NCI-H510A treated with DMSO at 0.1 percent for 48 hours (cell line): ENCODE measurements around the gene ICAM3.
A peak's percentile ranks its signal among the peaks of the same experiment; 100 is the strongest.
"Not testable (repeated sequence)": the region's sequence is repeated elsewhere in the genome, so short reads cannot be mapped to it uniquely, and the experiment has no call there.

Experiments used
- DNase-seq: peaks from one replicate; lab custom pipeline; 2025; lab: John Stamatoyannopoulos, UW

The ICAM3 gene, protein sequence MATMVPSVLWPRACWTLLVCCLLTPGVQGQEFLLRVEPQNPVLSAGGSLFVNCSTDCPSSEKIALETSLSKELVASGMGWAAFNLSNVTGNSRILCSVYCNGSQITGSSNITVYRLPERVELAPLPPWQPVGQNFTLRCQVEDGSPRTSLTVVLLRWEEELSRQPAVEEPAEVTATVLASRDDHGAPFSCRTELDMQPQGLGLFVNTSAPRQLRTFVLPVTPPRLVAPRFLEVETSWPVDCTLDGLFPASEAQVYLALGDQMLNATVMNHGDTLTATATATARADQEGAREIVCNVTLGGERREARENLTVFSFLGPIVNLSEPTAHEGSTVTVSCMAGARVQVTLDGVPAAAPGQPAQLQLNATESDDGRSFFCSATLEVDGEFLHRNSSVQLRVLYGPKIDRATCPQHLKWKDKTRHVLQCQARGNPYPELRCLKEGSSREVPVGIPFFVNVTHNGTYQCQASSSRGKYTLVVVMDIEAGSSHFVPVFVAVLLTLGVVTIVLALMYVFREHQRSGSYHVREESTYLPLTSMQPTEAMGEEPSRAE

DNA sequence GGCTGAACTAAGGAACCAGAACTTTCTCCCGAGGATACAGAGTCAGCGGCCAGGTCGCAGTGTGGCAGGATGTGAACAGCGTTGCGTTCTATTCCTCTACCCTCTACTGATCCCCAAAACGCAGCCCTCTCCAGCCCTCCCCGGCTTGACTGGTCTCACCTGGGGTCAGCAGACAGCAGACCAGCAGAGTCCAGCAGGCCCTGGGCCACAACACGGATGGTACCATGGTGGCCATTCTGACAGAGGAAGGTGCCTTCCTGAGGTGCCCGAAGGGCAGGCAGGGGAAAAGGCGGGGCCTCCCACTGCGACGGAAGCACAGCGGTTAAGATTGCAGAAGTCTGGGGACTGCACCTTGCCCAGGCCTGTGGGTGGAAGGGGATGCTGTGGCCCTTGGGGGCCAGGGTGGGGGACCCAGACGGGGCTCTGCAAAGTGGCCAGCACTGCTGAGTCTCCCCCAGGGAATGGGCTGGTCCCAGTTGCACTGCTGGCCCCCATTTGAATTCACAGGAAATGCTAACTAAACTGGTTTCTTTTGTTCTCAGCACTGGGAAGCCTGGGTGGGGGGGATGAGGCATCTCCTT lies at the start of gene ICAM3:
Gene ICAM3 (minus strand): TSS at position 245 of the 581 bp plus-strand sequence. CDS start 10 bp downstream, at position 235.
- DNase-seq, result no peak

GRCh38 chr19:10388957-10389356 lies 49.5 kb upstream of the ICAM3 start:
- peak; percentile 97 for DNase-seq

- DNase-seq, result no peak
These were observed 45.2 kb upstream of the ICAM3 start for GRCh38 chr19:10384580-10384979.

DNA sequence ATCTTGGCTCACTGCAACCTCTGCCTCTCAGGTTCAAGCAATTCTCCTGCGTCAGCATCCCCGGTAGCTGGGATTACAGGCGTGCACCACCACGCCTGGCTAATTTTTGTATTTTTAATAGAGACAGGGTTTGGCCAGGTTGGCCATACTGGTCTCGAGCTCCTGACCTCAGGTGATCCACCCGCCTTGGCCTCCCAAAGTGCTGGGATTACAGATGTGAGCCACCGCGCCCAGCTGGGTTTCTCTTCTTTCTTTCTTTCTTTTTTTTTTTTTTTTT lies 43.7 kb upstream of the ICAM3 start:
- DNase-seq, result not testable (repeated sequence)

DNA sequence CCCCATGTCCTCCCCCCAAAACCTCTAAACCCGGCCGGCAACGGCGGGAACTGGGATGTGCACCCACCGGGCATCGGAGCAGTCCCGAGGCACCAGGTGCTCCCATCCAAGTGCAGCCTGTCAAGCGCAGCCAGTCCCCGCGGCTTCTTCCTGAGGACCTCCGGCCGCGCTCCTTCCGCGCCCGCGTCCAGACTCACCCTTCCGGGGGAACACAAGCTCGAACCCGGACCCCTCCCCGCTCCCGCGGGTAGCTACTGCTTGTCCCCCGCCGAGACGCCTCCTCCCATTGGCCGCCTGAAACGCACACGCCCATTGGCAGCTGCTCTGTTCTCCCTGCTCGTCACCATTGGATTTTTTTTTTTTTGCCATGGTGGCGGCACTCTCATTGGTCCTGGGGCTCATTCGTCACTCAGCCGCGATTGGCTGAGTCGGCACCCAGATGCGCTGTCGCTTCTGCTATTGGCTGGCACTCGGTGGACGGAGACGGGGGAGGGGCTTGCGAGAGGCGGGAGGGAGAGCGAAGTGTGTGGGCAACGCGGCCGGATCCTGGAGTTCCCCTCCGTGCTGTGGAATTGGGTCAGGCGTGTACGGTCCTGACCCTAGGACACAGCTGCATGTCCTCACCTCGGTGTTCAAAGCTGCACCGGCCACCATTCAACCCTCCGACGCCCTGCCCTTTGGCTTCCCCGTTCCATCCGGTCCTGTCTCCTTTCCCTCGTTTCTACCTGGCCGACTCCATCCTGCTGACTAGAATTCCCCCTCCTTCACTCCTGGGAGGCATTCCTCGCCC lies 41.1 kb upstream of the ICAM3 start, which contains the start of gene TYK2:
Gene TYK2 (minus strand): TSS at position 260 of the 790 bp plus-strand sequence. CDS start 2,166 bp downstream, outside the sequence.
- DNase-seq, result peak; percentile 99

- peak; percentile 31 for DNase-seq
These were observed 40.5 kb upstream of the ICAM3 start for GRCh38 chr19:10379880-10380312.

- no peak for DNase-seq
These were observed 38.7 kb upstream of the ICAM3 start for GRCh38 chr19:10378124-10378523.

- DNase-seq, result not testable (repeated sequence)
These were observed 37.8 kb upstream of the ICAM3 start for GRCh38 chr19:10377140-10377640.

- no peak for DNase-seq
These were observed 35.5 kb upstream of the ICAM3 start for GRCh38 chr19:10374931-10375330.

GRCh38 chr19:10372690-10373089 lies 33.3 kb upstream of the ICAM3 start:
- DNase-seq, result no peak

DNA sequence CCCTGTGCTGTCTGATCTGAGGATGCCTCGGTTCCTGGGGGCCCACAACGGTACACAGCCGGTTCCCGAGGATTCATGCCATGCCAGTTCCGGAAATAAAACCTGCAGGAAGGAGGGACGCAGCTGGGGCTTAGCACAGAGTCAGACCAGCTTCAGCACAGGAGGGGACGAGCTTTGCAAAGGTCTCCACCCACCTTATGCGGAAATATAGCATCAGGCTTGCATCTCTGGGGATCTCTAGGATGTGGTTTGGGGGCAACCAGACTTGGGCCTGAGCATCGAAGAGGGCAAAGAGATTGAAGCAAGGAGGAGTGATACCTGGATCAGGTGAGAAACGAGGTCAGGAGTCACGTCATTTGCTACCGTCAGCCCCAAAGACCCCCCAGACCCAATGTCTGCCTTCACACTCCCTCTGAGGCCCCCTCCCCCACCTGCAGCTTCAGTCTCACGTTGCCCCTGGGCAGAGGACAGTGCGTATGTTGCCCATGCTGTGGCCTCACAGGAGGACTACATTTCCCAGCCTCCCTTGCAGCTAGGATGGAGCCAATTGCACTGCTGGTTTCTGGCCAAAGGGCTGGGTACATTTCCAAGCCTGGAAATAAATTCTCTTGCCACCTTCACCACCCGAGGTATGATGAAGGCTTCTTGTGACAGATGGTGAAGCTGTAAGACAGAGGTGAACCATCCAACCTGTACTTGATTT lies 28.8 kb upstream of the ICAM3 start:
- no peak for DNase-seq

GRCh38 chr19:10366950-10367512 lies 27.6 kb upstream of the ICAM3 start:
- DNase-seq, result not testable (repeated sequence)

DNA sequence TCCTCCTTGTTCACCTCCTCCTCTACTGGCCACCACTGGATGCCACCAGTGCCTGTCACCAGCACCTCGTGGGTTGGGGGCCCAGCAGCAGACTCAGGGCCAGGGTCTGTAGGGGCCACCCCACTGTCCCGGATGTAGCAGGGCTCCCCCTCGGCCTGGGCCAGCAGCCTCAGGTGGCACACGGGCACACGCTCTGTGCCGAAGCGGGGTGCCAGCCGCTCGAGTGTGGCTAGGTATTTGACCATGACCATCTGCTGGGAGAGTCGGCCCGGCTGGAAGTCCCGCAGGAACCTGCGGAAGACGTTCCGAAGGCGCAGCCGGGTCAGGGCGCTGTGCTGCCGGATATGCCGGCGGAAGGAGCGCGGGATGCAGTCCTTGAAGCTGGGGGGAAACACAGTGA lies 26.1 kb upstream of the ICAM3 start:
- no peak for DNase-seq

- DNase-seq, result no peak
These were observed 25.2 kb upstream of the ICAM3 start for GRCh38 chr19:10364644-10365043.

GRCh38 chr19:10363789-10364281 lies 24.4 kb upstream of the ICAM3 start:
- no peak for DNase-seq

GRCh38 chr19:10362259-10362658 lies 22.8 kb upstream of the ICAM3 start:
- no peak for DNase-seq

DNA sequence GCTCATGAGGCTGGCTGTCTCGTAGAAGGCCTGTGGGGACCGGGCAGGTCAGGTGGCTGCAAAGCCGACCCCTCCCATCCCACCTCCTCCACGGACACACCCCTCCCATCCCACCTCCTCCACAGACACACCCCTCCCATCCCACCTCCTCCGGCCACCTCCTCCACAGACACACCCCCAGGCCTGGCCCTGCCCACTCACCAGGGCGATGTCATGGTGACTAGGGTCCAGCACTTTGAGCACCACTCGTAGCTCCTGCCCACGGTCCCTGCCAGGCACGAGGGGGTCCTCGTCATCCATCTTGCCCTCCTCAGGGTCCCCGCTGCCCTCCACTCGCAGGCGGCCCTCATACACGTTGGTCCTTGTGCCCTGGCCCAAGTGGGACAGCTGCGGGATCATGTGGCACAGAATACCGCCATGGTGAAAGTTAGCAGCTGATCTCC lies 22.2 kb upstream of the ICAM3 start:
- no peak for DNase-seq

DNA sequence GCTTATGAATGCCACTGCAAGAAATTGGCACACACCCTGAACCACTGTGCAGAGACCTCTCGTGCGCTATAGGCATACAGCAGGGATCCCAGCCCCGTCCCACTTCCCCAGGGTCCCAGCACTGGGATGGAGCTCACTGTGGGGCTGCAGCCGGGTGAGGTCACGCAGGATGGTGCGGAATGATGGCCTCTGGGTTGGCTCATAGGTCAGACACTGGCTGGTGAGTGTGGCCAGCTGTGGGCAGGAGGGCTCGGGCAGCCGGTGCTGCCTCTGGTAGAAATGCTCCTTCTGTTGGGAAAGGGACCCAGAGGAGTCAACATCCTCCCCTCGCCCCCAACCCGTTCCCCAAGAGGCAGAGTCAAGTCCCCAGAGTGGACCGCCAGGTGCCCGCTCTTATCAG lies 17.0 kb upstream of the ICAM3 start:
- DNase-seq, result no peak

DNA sequence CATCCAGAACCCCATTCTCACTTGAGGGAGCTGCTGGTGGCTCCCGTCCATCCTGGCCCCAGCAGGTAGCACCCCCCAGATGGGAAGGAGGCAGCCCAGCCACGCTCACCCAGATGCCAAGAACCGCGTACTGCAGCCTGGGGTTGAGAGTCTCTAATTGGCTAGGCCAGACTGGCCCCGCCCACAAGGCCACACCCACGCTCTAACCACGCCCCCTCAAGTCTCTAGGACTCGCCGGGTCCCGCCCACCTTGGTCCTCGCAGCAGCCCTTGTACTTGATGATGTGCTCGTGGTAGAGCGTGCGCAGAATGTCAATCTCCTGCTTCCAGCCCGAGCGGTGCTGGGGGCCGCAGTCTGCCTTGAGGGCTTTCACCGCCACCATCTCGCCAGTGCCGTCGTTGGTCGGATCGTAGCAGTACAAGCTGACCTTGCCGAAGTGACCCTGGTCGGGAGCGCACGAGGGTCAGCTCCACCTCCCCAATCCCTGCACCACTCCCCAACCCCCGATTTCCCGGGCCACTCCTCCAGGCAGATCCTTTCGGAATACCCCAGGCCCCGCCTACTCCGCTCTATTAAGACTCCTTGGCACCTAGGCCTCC lies 14.5 kb upstream of the ICAM3 start:
- no peak for DNase-seq

- no peak for DNase-seq
These were observed 13.6 kb upstream of the ICAM3 start for GRCh38 chr19:10352764-10353671.
